ENCODE data around the gene VAV1.

The VAV1 gene

GRCh38 chr19:6772028-6772865 is at the start of gene VAV1:
VAV1 (plus strand) TSS chr19:6772708; CDS start chr19:6772808, 100 bp downstream.
- Histone ChIP-seq H3K4me3 (ENCODE audit: low read depth, low read length) (no peak within 1 kb of the TSS), H3K27ac (ENCODE audit: low read depth, low read length) (no peak within 1 kb of the TSS), H3K4me1 (ENCODE audit: control insufficient read depth, insufficient read depth, low read length) (no peaks in the 10 kb centered on the region), H3K9me3 (ENCODE audit: control insufficient read depth, insufficient read depth, low read length) (peaks cover 5% of the 10 kb centered on the region; the same call in 1 of the 2 replicates), H3K36me3 (ENCODE audit: control insufficient read depth, insufficient read depth, low read length) (no peaks in the 10 kb centered on the region), H3K9ac (ENCODE audit: low read depth, low read length) (no peak within 1 kb of the TSS), H3K27me3 (ENCODE audit: control insufficient read depth, insufficient read depth, low read length) (no peaks in the 10 kb centered on the region)

GRCh38 chr19:6723108-6723618 is 49.3 kb upstream of the VAV1 start:
- Histone ChIP-seq H3K27me3 (ENCODE audit: control insufficient read depth, insufficient read depth, low read length) (no peaks in the 10 kb centered on the region), H3K9me3 (ENCODE audit: control insufficient read depth, insufficient read depth, low read length) (no peaks in the 10 kb centered on the region), H3K36me3 (ENCODE audit: control insufficient read depth, insufficient read depth, low read length) (no peaks in the 10 kb centered on the region), H3K4me1 (ENCODE audit: control insufficient read depth, insufficient read depth, low read length) (no peaks in the 10 kb centered on the region), H3K27ac (ENCODE audit: low read depth, low read length) (no peak overlapping the region), H3K9ac (ENCODE audit: low read depth, low read length) (no peak overlapping the region), H3K4me3 (ENCODE audit: low read depth, low read length) (no peak overlapping the region)

- no peak overlapping the region for H3K9ac ChIP-seq (ENCODE audit: low read depth, low read length)
- no peak overlapping the region for H3K4me3 ChIP-seq (ENCODE audit: low read depth, low read length)
- H3K4me1 ChIP-seq (ENCODE audit: control insufficient read depth, insufficient read depth, low read length) = no peaks in the 10 kb centered on the region
- H3K27me3 ChIP-seq (ENCODE audit: control insufficient read depth, insufficient read depth, low read length) = no peaks in the 10 kb centered on the region
- H3K27ac ChIP-seq (ENCODE audit: low read depth, low read length) = no peak overlapping the region
- no peaks in the 10 kb centered on the region for H3K36me3 ChIP-seq (ENCODE audit: control insufficient read depth, insufficient read depth, low read length)
- H3K9me3 ChIP-seq (ENCODE audit: control insufficient read depth, insufficient read depth, low read length) = no peaks in the 10 kb centered on the region
These were observed 48.8 kb upstream of the VAV1 start for GRCh38 chr19:6723738-6724137.

GRCh38 chr19:6724631-6725492 is 47.6 kb upstream of the VAV1 start:
- Histone ChIP-seq H3K27me3 (ENCODE audit: control insufficient read depth, insufficient read depth, low read length) (no peaks in the 10 kb centered on the region), H3K4me3 (ENCODE audit: low read depth, low read length) (no peak overlapping the region), H3K36me3 (ENCODE audit: control insufficient read depth, insufficient read depth, low read length) (no peaks in the 10 kb centered on the region), H3K4me1 (ENCODE audit: control insufficient read depth, insufficient read depth, low read length) (no peaks in the 10 kb centered on the region), H3K9me3 (ENCODE audit: control insufficient read depth, insufficient read depth, low read length) (no peaks in the 10 kb centered on the region), H3K27ac (ENCODE audit: low read depth, low read length) (no peak overlapping the region), H3K9ac (ENCODE audit: low read depth, low read length) (no peak overlapping the region)

- Histone ChIP-seq H3K27me3 (ENCODE audit: control insufficient read depth, insufficient read depth, low read length) (no peaks in the 10 kb centered on the region), H3K36me3 (ENCODE audit: control insufficient read depth, insufficient read depth, low read length) (no peaks in the 10 kb centered on the region), H3K4me3 (ENCODE audit: low read depth, low read length) (no peak overlapping the region), H3K4me1 (ENCODE audit: control insufficient read depth, insufficient read depth, low read length) (no peaks in the 10 kb centered on the region), H3K27ac (ENCODE audit: low read depth, low read length) (no peak overlapping the region), H3K9ac (ENCODE audit: low read depth, low read length) (no peak overlapping the region), H3K9me3 (ENCODE audit: control insufficient read depth, insufficient read depth, low read length) (no peaks in the 10 kb centered on the region)
These were observed 46.8 kb upstream of the VAV1 start for GRCh38 chr19:6725513-6726231.

- H3K4me1 ChIP-seq (ENCODE audit: control insufficient read depth, insufficient read depth, low read length) = no peaks in the 10 kb centered on the region
- H3K36me3 ChIP-seq (ENCODE audit: control insufficient read depth, insufficient read depth, low read length) = peaks cover 13% of the 10 kb centered on the region
- H3K27me3 ChIP-seq (ENCODE audit: control insufficient read depth, insufficient read depth, low read length) = no peaks in the 10 kb centered on the region
- no peaks in the 10 kb centered on the region for H3K9me3 ChIP-seq (ENCODE audit: control insufficient read depth, insufficient read depth, low read length)
- H3K9ac ChIP-seq (ENCODE audit: low read depth, low read length) = no peak overlapping the region
- no peak overlapping the region for H3K4me3 ChIP-seq (ENCODE audit: low read depth, low read length)
- no peak overlapping the region for H3K27ac ChIP-seq (ENCODE audit: low read depth, low read length)
These were observed 44.2 kb upstream of the VAV1 start for GRCh38 chr19:6728346-6728745.

GRCh38 chr19:6729573-6730152 is 42.8 kb upstream of the VAV1 start:
- Histone ChIP-seq H3K9me3 (ENCODE audit: control insufficient read depth, insufficient read depth, low read length) (no peaks in the 10 kb centered on the region), H3K27me3 (ENCODE audit: control insufficient read depth, insufficient read depth, low read length) (no peaks in the 10 kb centered on the region), H3K4me3 (ENCODE audit: low read depth, low read length) (no peak overlapping the region; the same call in 1 of the 2 replicates), H3K36me3 (ENCODE audit: control insufficient read depth, insufficient read depth, low read length) (peaks cover 13% of the 10 kb centered on the region), H3K27ac (ENCODE audit: low read depth, low read length) (no peak overlapping the region), H3K9ac (ENCODE audit: low read depth, low read length) (no peak overlapping the region), H3K4me1 (ENCODE audit: control insufficient read depth, insufficient read depth, low read length) (no peaks in the 10 kb centered on the region)

- Histone ChIP-seq H3K27me3 (ENCODE audit: control insufficient read depth, insufficient read depth, low read length) (no peaks in the 10 kb centered on the region), H3K36me3 (ENCODE audit: control insufficient read depth, insufficient read depth, low read length) (peaks cover 13% of the 10 kb centered on the region), H3K27ac (ENCODE audit: low read depth, low read length) (no peak overlapping the region), H3K4me1 (ENCODE audit: control insufficient read depth, insufficient read depth, low read length) (peaks cover under 1% of the 10 kb centered on the region; the same call in 1 of the 2 replicates), H3K9ac (ENCODE audit: low read depth, low read length) (no peak overlapping the region), H3K9me3 (ENCODE audit: control insufficient read depth, insufficient read depth, low read length) (no peaks in the 10 kb centered on the region), H3K4me3 (ENCODE audit: low read depth, low read length) (no peak overlapping the region; the same call in 1 of the 2 replicates)
These were observed 42.2 kb upstream of the VAV1 start for GRCh38 chr19:6730153-6730804.

- Histone ChIP-seq H3K4me3 (ENCODE audit: low read depth, low read length) (no peak overlapping the region), H3K27ac (ENCODE audit: low read depth, low read length) (no peak overlapping the region), H3K36me3 (ENCODE audit: control insufficient read depth, insufficient read depth, low read length) (peaks cover 13% of the 10 kb centered on the region), H3K9me3 (ENCODE audit: control insufficient read depth, insufficient read depth, low read length) (no peaks in the 10 kb centered on the region), H3K4me1 (ENCODE audit: control insufficient read depth, insufficient read depth, low read length) (peaks cover 9% of the 10 kb centered on the region), H3K9ac (ENCODE audit: low read depth, low read length) (no peak overlapping the region), H3K27me3 (ENCODE audit: control insufficient read depth, insufficient read depth, low read length) (no peaks in the 10 kb centered on the region)
These were observed 41.4 kb upstream of the VAV1 start for GRCh38 chr19:6730941-6731670.
